Prostate gland (tissue), 2 donors: ENCODE results near the gene GDF2. TPM values are rescaled to one million over a fixed set of nuclear protein-coding genes. Genes with fewer than 3 reads are reported as not detected.

Experiments used
- DNase-seq: peaks from one replicate; pipeline ENCODE4 v3.0.0-alpha.2; 2019; ENCODE audit warnings: low spot score
- H3K27ac ChIP-seq, 2 donors: fragments of 200-600 bp; sonication (generic); 2 replicates each; pipeline ENCODE4 v1.5.1; 2017 to 2019
- H3K27me3 ChIP-seq: fragments of 200-600 bp; sonication (generic); replicated peaks from 2 replicates; pipeline ENCODE4 v1.5.1; 2019; ENCODE audit not compliant: insufficient read depth
- H3K36me3 ChIP-seq, 2 donors: fragments of 200-600 bp; sonication (generic); 1 replicate in 1 of 2; 2 replicates in 1 of 2; pipeline versions ENCODE4 v1.5.1 to v1.8.1; 2017 to 2019
- H3K4me1 ChIP-seq: fragments of 200-600 bp; sonication (generic); replicated peaks from 2 replicates; pipeline ENCODE4 v1.5.1; 2019
- H3K4me3 ChIP-seq, 2 donors: fragments of 200-600 bp; sonication (generic); 2 replicates each; pipeline ENCODE4 v1.5.1; 2017 to 2019
- H3K9me3 ChIP-seq: fragments of 200-600 bp; sonication (generic); 2 replicates; pipeline ENCODE4 v1.5.1; 2017
- CTCF ChIP-seq, 4 experiments: fragments of 200-600 bp in 2 of 4; fragments of 450-650 bp in 2 of 4; sonication (generic) in 2 of 4; IDR thresholded peaks; 1 replicate in 3 of 4; 2 replicates in 1 of 4; pipeline ENCODE4 v1.5.1; 2016 to 2019; ENCODE audit warnings: antibody characterized with exemption in 4 of 4, mild to moderate bottlenecking in 2 of 4, moderate library complexity in 2 of 4
- POLR2A ChIP-seq: fragments of 450-650 bp; IDR thresholded peaks from one replicate; pipeline ENCODE4 v1.6.1; 2016; ENCODE audit warnings: antibody characterized with exemption, mild to moderate bottlenecking
- POLR2AphosphoS5 ChIP-seq: sonication (generic); formaldehyde crosslinking; IDR thresholded peaks from one replicate; pipeline ENCODE4 v1.6.1; 2017; ENCODE audit warnings: antibody characterized with exemption
- WGBS: methylation state at CpG from one replicate; pipeline ENCODE4 v1.1.5; 2018; 5-methylcytosine and 5-hydroxymethylcytosine counted together
- intact Hi-C: fragments of 100-400 bp; cut with DNase I; formaldehyde crosslinking; loops from one replicate; pipeline ENCODE4 v1.14.2; 2022
- total RNA-seq, 2 donors: library from RNA; depleted of rRNA; stranded (reverse); fragments of >200 nt; gene quantifications; one replicate each; pipeline ENCODE4 v1.1.0, GENCODE V29; 2016

Gene GDF2
- total RNA-seq, 2 donors from 2014 or later = not detected

DNA sequence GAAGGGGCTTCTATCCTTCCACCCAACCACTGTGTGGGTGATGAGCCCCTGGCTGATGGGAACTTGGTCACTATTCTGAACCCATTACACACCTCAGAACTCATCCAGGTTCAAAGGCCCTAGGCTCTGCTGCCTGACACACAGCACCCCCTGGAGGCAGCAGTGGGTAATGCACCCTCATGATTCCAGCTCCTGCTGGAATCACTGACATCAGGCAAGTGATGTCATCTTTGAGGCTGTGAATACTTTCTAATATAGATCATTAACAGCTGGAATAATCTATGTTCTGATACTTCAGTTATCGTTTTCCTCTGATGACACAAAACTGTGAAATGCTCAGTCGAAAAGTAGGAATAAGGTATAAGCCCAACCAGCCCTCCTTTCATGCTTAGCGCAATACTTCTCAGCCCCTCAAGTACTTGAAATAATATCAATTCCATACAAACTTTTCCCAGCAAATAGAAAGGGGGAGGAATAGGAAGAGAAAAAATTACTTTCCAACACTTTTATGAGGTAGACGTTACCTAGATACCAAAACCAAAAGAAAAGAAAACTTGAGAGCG is 18.4 kb downstream of the GDF2 start:
- TF ChIP-seq POLR2A (no peak), POLR2AphosphoS5 (no peak), CTCF (IDR thresholded peaks at IDR 0.05) (peak; percentile 52 to 77 (median 64))
- intact Hi-C loops = no loop called here
- WGBS = 72% methylated on average over 5 of the region's 5 CpGs
- no peaks in the 10 kb centered on the region for H3K27me3 ChIP-seq
- H3K27ac ChIP-seq = no peak overlapping the region
- H3K9me3 ChIP-seq = no peaks in the 10 kb centered on the region
- no peaks in the 10 kb centered on the region for H3K36me3 ChIP-seq
- H3K4me1 ChIP-seq = no peaks in the 10 kb centered on the region
- no peak overlapping the region for H3K4me3 ChIP-seq
- no peak for DNase-seq

- Histone ChIP-seq H3K9me3 (no peaks in the 10 kb centered on the region), H3K36me3 (no peaks in the 10 kb centered on the region), H3K27ac (no peak overlapping the region), H3K27me3 (no peaks in the 10 kb centered on the region), H3K4me3 (no peak overlapping the region), H3K4me1 (no peaks in the 10 kb centered on the region)
- intact Hi-C loops = no loop called here
- 85% methylated on average over 13 of the region's 13 CpGs for WGBS
- TF ChIP-seq POLR2A (no peak), CTCF (IDR thresholded peaks at IDR 0.05) (no peak), POLR2AphosphoS5 (no peak)
- DNase-seq = no peak
These were observed 23.0 kb downstream of the GDF2 start for GRCh38 chr10:47344996-47345870.

- H3K4me3 ChIP-seq = no peak overlapping the region
- TF ChIP-seq POLR2AphosphoS5 = no peak
- TF ChIP-seq POLR2A = no peak
- no peak for TF ChIP-seq CTCF (IDR thresholded peaks at IDR 0.05)
- no peak for DNase-seq
- WGBS = 74% methylated on average over 13 of the region's 13 CpGs
- intact Hi-C loops = no loop called here
- no peaks in the 10 kb centered on the region for H3K4me1 ChIP-seq
- no peaks in the 10 kb centered on the region for H3K36me3 ChIP-seq
- no peak overlapping the region for H3K27ac ChIP-seq
- H3K9me3 ChIP-seq = no peaks in the 10 kb centered on the region
- H3K27me3 ChIP-seq = no peaks in the 10 kb centered on the region
These were observed 24.5 kb downstream of the GDF2 start for GRCh38 chr10:47346581-47347302.

DNA sequence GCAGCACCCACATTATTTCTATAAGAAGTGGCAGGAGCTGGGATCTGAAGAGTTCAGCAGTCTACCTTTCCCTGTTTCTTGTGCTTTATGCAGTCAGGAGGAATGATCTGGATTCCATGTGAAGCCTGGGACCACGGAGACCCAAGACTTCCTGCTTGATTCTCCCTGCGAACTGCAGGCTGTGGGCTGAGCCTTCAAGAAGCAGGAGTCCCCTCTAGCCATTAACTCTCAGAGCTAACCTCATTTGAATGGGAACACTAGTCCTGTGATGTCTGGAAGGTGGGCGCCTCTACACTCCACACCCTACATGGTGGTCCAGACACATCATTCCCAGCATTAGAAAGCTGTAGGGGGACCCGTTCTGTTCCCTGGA is 25.0 kb downstream of the GDF2 start:
- H3K4me3 ChIP-seq = no peak overlapping the region
- H3K4me1 ChIP-seq = no peaks in the 10 kb centered on the region
- H3K36me3 ChIP-seq = no peaks in the 10 kb centered on the region
- H3K27ac ChIP-seq = no peak overlapping the region
- intact Hi-C loops = no loop called here
- no peaks in the 10 kb centered on the region for H3K9me3 ChIP-seq
- TF ChIP-seq POLR2AphosphoS5 (no peak), POLR2A (no peak), CTCF (IDR thresholded peaks at IDR 0.05) (no peak)
- DNase-seq = no peak
- H3K27me3 ChIP-seq = no peaks in the 10 kb centered on the region
- WGBS = 70% methylated on average over 4 of the region's 4 CpGs
